Gastrocnemius medialis (tissue), 4 donors: ENCODE measurements around the gene CLDN6.

Experiments used
- CTCF ChIP-seq, 5 experiments: fragments of 450-650 bp in 3 of 5; fragments of 200-600 bp in 2 of 5; sonication (generic) in 2 of 5; IDR thresholded peaks in 4 of 5; conservative IDR thresholded peaks in 1 of 5; 1 replicate in 4 of 5; 2 replicates in 1 of 5; pipeline ENCODE4 v1.5.1; 2016 to 2019; ENCODE audit warnings: antibody characterized with exemption in 5 of 5, mild to moderate bottlenecking in 3 of 5, moderate library complexity in 3 of 5
- POLR2A ChIP-seq, 2 donors: fragments of 450-650 bp; IDR thresholded peaks; one replicate each; pipeline ENCODE4 v1.6.1; 2017; ENCODE audit warnings: antibody characterized with exemption in 2 of 2, mild to moderate bottlenecking in 2 of 2, moderate library complexity in 2 of 2

GRCh38 chr16:3049921-3050481, 32.0 kb upstream of the CLDN6 start:
- TF ChIP-seq CTCF (IDR thresholded peaks at IDR 0.05 in 4 of 5, conservative IDR thresholded peaks at IDR 0.05 in 1 of 5) (no peak), POLR2A (IDR thresholded peaks at IDR 0.05) (no peak)
